Measurements from ENCODE around the gene NCKAP5. TPM values are rescaled to one million over a fixed set of nuclear protein-coding genes. Genes with fewer than 3 reads are reported as not detected.

Gene NCKAP5
- total RNA-seq, 1 donor from 2014 or later: 2.7 TPM

- peaks cover 21% of the 10 kb centered on the region for H3K4me1 ChIP-seq (ENCODE audit: insufficient read depth, low read length)
- Mint-ChIP-seq H3K4me1 (ENCODE audit: low read depth, unreplicated experiment) (peaks cover 13% of the 10 kb centered on the region), H3K9me3 (ENCODE audit: unreplicated experiment) (no peaks in the 10 kb centered on the region), H3K36me3 (ENCODE audit: low read depth, unreplicated experiment) (no peaks in the 10 kb centered on the region), H3K27ac (ENCODE audit: unreplicated experiment) (no peak overlapping the region), H3K27me3 (ENCODE audit: low read depth, unreplicated experiment) (peaks cover 5% of the 10 kb centered on the region), H3K4me3 (ENCODE audit: unreplicated experiment) (no peak overlapping the region)
- FAIRE-seq: no peak
- no peak overlapping the region for H2AFZ ChIP-seq (ENCODE audit: low read depth, low read length)
- DNase-seq (ENCODE audit: low read depth): peak; percentile 54
- H3K27ac ChIP-seq (ENCODE audit: low read depth, low read length): peak overlapping the region; percentile 12
- H3K27me3 ChIP-seq (ENCODE audit: insufficient read depth, low read length): no peaks in the 10 kb centered on the region
- H3K9ac ChIP-seq (ENCODE audit: low read length): no peak overlapping the region
- no peaks in the 10 kb centered on the region for H3K79me2 ChIP-seq (ENCODE audit: insufficient read depth, low read length)
- H3K9me3 ChIP-seq (ENCODE audit: insufficient read depth, low read depth, low read length): no peaks in the 10 kb centered on the region
- TF ChIP-seq CTCF (IDR thresholded peaks at IDR 0.05; ENCODE audit: insufficient read depth, low read depth, low read length) (no peak), EZH2 (IDR thresholded peaks at IDR 0.05; ENCODE audit: insufficient read depth, low read length) (no peak)
- no peaks in the 10 kb centered on the region for H4K20me1 ChIP-seq (ENCODE audit: insufficient read depth, low read length)
- H3K4me2 ChIP-seq (ENCODE audit: low read length): peak overlapping the region; percentile 37
- no peak overlapping the region for H3K4me3 ChIP-seq (ENCODE audit: insufficient read depth, low read depth, low read length)
- H3K36me3 ChIP-seq (ENCODE audit: insufficient read depth, low read length): no peaks in the 10 kb centered on the region
These were observed 12.9 kb upstream of the NCKAP5 start for GRCh38 chr2:133581010-133581760.

- Histone ChIP-seq H3K9ac (ENCODE audit: low read length) (no peak overlapping the region), H3K4me1 (ENCODE audit: insufficient read depth, low read length) (peaks cover 21% of the 10 kb centered on the region), H3K79me2 (ENCODE audit: insufficient read depth, low read length) (no peaks in the 10 kb centered on the region), H3K4me2 (ENCODE audit: low read length) (peak overlapping the region; percentile 61), H3K27ac (ENCODE audit: low read depth, low read length) (no peak overlapping the region), H3K36me3 (ENCODE audit: insufficient read depth, low read length) (no peaks in the 10 kb centered on the region), H3K4me3 (ENCODE audit: insufficient read depth, low read depth, low read length) (no peak overlapping the region), H2AFZ (ENCODE audit: low read depth, low read length) (no peak overlapping the region), H3K27me3 (ENCODE audit: insufficient read depth, low read length) (no peaks in the 10 kb centered on the region), H3K9me3 (ENCODE audit: insufficient read depth, low read depth, low read length) (no peaks in the 10 kb centered on the region), H4K20me1 (ENCODE audit: insufficient read depth, low read length) (no peaks in the 10 kb centered on the region)
- Mint-ChIP-seq H3K27ac (ENCODE audit: unreplicated experiment) (no peak overlapping the region), H3K9me3 (ENCODE audit: unreplicated experiment) (no peaks in the 10 kb centered on the region), H3K4me3 (ENCODE audit: unreplicated experiment) (no peak overlapping the region), H3K27me3 (ENCODE audit: low read depth, unreplicated experiment) (peaks cover 5% of the 10 kb centered on the region), H3K4me1 (ENCODE audit: low read depth, unreplicated experiment) (peaks cover 22% of the 10 kb centered on the region), H3K36me3 (ENCODE audit: low read depth, unreplicated experiment) (no peaks in the 10 kb centered on the region)
- peak; percentile 72 for DNase-seq (ENCODE audit: low read depth)
- no peak for FAIRE-seq
- TF ChIP-seq EZH2 (IDR thresholded peaks at IDR 0.05; ENCODE audit: insufficient read depth, low read length): no peak
- no peak for TF ChIP-seq CTCF (IDR thresholded peaks at IDR 0.05; ENCODE audit: insufficient read depth, low read depth, low read length)
These were observed 11.0 kb upstream of the NCKAP5 start for GRCh38 chr2:133579274-133579673.

GRCh38 chr2:133576714-133577113 is 8.5 kb upstream of the NCKAP5 start:
- Mint-ChIP-seq H3K9me3 (ENCODE audit: unreplicated experiment) (no peaks in the 10 kb centered on the region), H3K4me3 (ENCODE audit: unreplicated experiment) (no peak overlapping the region), H3K36me3 (ENCODE audit: low read depth, unreplicated experiment) (no peaks in the 10 kb centered on the region), H3K27me3 (ENCODE audit: low read depth, unreplicated experiment) (peaks cover 2% of the 10 kb centered on the region), H3K27ac (ENCODE audit: unreplicated experiment) (no peak overlapping the region), H3K4me1 (ENCODE audit: low read depth, unreplicated experiment) (peaks cover 22% of the 10 kb centered on the region)
- H3K4me1 ChIP-seq (ENCODE audit: insufficient read depth, low read length): peaks cover 20% of the 10 kb centered on the region
- no peak overlapping the region for H2AFZ ChIP-seq (ENCODE audit: low read depth, low read length)
- H3K36me3 ChIP-seq (ENCODE audit: insufficient read depth, low read length): no peaks in the 10 kb centered on the region
- DNase-seq (ENCODE audit: low read depth) (no peak), FAIRE-seq (no peak)
- TF ChIP-seq CTCF (IDR thresholded peaks at IDR 0.05; ENCODE audit: insufficient read depth, low read depth, low read length) (no peak), EZH2 (IDR thresholded peaks at IDR 0.05; ENCODE audit: insufficient read depth, low read length) (no peak)
- H4K20me1 ChIP-seq (ENCODE audit: insufficient read depth, low read length): no peaks in the 10 kb centered on the region
- no peaks in the 10 kb centered on the region for H3K9me3 ChIP-seq (ENCODE audit: insufficient read depth, low read depth, low read length)
- no peak overlapping the region for H3K4me2 ChIP-seq (ENCODE audit: low read length)
- H3K9ac ChIP-seq (ENCODE audit: low read length): no peak overlapping the region
- no peaks in the 10 kb centered on the region for H3K79me2 ChIP-seq (ENCODE audit: insufficient read depth, low read length)
- no peak overlapping the region for H3K4me3 ChIP-seq (ENCODE audit: insufficient read depth, low read depth, low read length)
- H3K27ac ChIP-seq (ENCODE audit: low read depth, low read length): no peak overlapping the region
- no peaks in the 10 kb centered on the region for H3K27me3 ChIP-seq (ENCODE audit: insufficient read depth, low read length)
